MM.1S (cell line): ENCODE data around the gene CNPY1.

ENCODE experiments used
- DNase-seq: peaks from one replicate; pipeline ENCODE4 v3.0.0-alpha.2; 2015
- H2AFZ ChIP-seq: fragments of 300-600 bp; sonication (generic); 2 replicates; pipeline ENCODE4 v1.6.0; 2016; ENCODE audit warnings: antibody characterized with exemption, low read length
- H3F3A ChIP-seq: fragments of 300-600 bp; sonication (generic); 2 replicates; pipeline ENCODE4 v1.6.1; 2016; ENCODE audit warnings: mild to moderate bottlenecking, antibody characterized with exemption, low read length, moderate library complexity, mixed read lengths; ENCODE audit not compliant: insufficient read depth
- H3K27ac ChIP-seq: fragments of 300-600 bp; sonication (generic); 2 replicates; pipeline ENCODE4 v1.5.1; 2016; ENCODE audit warnings: mild to moderate bottlenecking, low read length
- H3K27me3 ChIP-seq: fragments of 300-600 bp; sonication (generic); replicated peaks from 2 replicates; pipeline ENCODE4 v1.6.0; 2016; ENCODE audit warnings: low read length; ENCODE audit not compliant: insufficient read depth
- H3K36me3 ChIP-seq: fragments of 300-600 bp; sonication (generic); replicated peaks from 2 replicates; pipeline ENCODE4 v1.6.1; 2016; ENCODE audit warnings: mild to moderate bottlenecking, low read length, mixed read lengths; ENCODE audit not compliant: insufficient read depth
- H3K4me1 ChIP-seq: fragments of 300-600 bp; sonication (generic); 2 replicates; pipeline ENCODE4 v1.6.1; 2016; ENCODE audit warnings: low read length, mixed read lengths
- H3K4me2 ChIP-seq: fragments of 300-600 bp; sonication (generic); 2 replicates; pipeline ENCODE4 v1.6.0; 2016; ENCODE audit warnings: low read depth, low read length
- H3K4me3 ChIP-seq: fragments of 300-600 bp; sonication (generic); 2 replicates; pipeline ENCODE4 v1.5.1; 2016; ENCODE audit warnings: low read length, mixed read lengths
- H3K79me2 ChIP-seq: fragments of 300-600 bp; sonication (generic); 2 replicates; pipeline ENCODE4 v1.6.1; 2016; ENCODE audit warnings: mixed run types, low read length, mixed read lengths
- H3K9ac ChIP-seq: fragments of 300-600 bp; sonication (generic); 2 replicates; pipeline ENCODE4 v1.6.1; 2016; ENCODE audit warnings: low read length, mixed read lengths
- H3K9me2 ChIP-seq: fragments of 300-600 bp; sonication (generic); replicated peaks from 2 replicates; pipeline ENCODE4 v1.6.1; 2016; ENCODE audit warnings: mild to moderate bottlenecking, low read length, mixed read lengths; ENCODE audit not compliant: insufficient read depth
- H3K9me3 ChIP-seq: fragments of 300-600 bp; sonication (generic); replicated peaks from 2 replicates; pipeline ENCODE4 v1.6.1; 2016; ENCODE audit warnings: mild to moderate bottlenecking, low read length, mixed read lengths; ENCODE audit not compliant: insufficient read depth
- H4K20me1 ChIP-seq: fragments of 300-600 bp; sonication (generic); 2 replicates; pipeline ENCODE4 v1.6.1; 2016; ENCODE audit warnings: mild to moderate bottlenecking, low read length, moderate library complexity, mixed read lengths; ENCODE audit not compliant: insufficient read depth
- EZH2 ChIP-seq: fragments of 300-600 bp; sonication (generic); optimal IDR thresholded peaks from 2 replicates; pipeline ENCODE3; 2017; ENCODE audit warnings: low read depth, mild to moderate bottlenecking, antibody characterized with exemption, low read length, mixed read lengths
- EZH2phosphoT487 ChIP-seq: fragments of 300-600 bp; sonication (generic); IDR thresholded peaks from 2 replicates; pipeline ENCODE4 v1.6.1; 2018; ENCODE audit warnings: antibody characterized with exemption, low read length
- TF ChIP-seq, protein P1 (sequence below): fragments of 300-600 bp; sonication (generic); IDR thresholded peaks from 2 replicates; pipeline ENCODE4 v1.5.1; 2016; ENCODE audit warnings: antibody characterized with exemption, low read length, mixed read lengths

CNPY1 gene

DNA sequence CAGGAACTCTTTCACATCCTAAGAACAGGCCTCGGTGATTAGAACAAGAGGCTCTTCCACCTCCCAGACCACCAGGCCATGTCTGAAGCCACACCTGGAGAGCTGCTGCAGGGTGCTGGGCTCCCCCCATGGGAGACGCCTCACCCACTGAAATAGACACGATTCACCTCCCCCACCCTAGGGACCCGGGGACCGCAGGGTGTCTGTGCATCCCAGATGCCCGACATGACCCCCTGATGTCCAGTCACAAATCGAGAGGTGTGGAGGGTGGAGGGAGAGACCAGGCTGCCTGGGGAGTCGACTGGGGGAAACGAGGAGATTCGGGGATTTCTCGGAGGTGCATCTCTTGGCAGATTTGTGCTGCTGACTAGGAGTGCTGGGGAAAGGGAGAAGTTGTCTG is 31.0 kb downstream of the CNPY1 start:
- H3K9me2 ChIP-seq, result no peaks in the 10 kb centered on the region
- H4K20me1 ChIP-seq, result no peaks in the 10 kb centered on the region
- H3K4me2 ChIP-seq, result no peak overlapping the region
- H2AFZ ChIP-seq, result no peak overlapping the region
- no peaks in the 10 kb centered on the region for H3K9me3 ChIP-seq
- H3K4me1 ChIP-seq, result no peaks in the 10 kb centered on the region
- no peak for DNase-seq
- no peak overlapping the region for H3K9ac ChIP-seq
- no peaks in the 10 kb centered on the region for H3K36me3 ChIP-seq
- H3K27ac ChIP-seq, result no peak overlapping the region
- H3F3A ChIP-seq, result no peaks in the 10 kb centered on the region
- TF ChIP-seq EZH2phosphoT487, result no peak
- TF ChIP-seq, protein P1, sequence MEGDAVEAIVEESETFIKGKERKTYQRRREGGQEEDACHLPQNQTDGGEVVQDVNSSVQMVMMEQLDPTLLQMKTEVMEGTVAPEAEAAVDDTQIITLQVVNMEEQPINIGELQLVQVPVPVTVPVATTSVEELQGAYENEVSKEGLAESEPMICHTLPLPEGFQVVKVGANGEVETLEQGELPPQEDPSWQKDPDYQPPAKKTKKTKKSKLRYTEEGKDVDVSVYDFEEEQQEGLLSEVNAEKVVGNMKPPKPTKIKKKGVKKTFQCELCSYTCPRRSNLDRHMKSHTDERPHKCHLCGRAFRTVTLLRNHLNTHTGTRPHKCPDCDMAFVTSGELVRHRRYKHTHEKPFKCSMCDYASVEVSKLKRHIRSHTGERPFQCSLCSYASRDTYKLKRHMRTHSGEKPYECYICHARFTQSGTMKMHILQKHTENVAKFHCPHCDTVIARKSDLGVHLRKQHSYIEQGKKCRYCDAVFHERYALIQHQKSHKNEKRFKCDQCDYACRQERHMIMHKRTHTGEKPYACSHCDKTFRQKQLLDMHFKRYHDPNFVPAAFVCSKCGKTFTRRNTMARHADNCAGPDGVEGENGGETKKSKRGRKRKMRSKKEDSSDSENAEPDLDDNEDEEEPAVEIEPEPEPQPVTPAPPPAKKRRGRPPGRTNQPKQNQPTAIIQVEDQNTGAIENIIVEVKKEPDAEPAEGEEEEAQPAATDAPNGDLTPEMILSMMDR, result no peak
- no peak for TF ChIP-seq EZH2
- H3K79me2 ChIP-seq, result no peaks in the 10 kb centered on the region
- H3K4me3 ChIP-seq, result no peak overlapping the region
- H3K27me3 ChIP-seq, result peaks cover 94% of the 10 kb centered on the region

DNA sequence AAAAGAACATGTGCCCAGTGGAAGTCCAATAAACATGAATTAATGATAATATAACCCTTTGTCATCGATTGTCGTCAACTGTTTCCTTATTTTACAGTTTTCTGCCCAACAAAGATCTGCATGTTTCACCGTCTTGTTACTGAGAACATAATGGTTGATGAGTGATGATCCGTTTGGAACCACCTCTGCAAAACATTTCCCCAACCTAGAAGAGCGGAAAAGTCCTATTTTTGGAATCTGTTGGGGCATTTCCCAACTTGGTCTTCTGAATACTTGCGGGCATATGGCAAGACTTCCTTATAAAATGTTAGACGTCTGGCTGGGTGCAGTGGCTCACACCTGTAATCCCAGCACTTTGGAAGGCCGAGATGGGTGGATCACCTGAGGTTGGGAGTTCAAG is 32.1 kb downstream of the CNPY1 start:
- no peak for DNase-seq
- Histone ChIP-seq H3K9me2 (no peaks in the 10 kb centered on the region), H3K36me3 (no peaks in the 10 kb centered on the region), H3K79me2 (no peaks in the 10 kb centered on the region), H3K27ac (no peak overlapping the region), H3K27me3 (peaks cover 90% of the 10 kb centered on the region), H2AFZ (no peak overlapping the region), H4K20me1 (no peaks in the 10 kb centered on the region), H3F3A (no peaks in the 10 kb centered on the region), H3K4me2 (no peak overlapping the region), H3K4me3 (no peak overlapping the region), H3K4me1 (no peaks in the 10 kb centered on the region), H3K9ac (no peak overlapping the region), H3K9me3 (no peaks in the 10 kb centered on the region)
- TF ChIP-seq, protein P1, result no peak
- TF ChIP-seq EZH2 (no peak), EZH2phosphoT487 (no peak)

DNA sequence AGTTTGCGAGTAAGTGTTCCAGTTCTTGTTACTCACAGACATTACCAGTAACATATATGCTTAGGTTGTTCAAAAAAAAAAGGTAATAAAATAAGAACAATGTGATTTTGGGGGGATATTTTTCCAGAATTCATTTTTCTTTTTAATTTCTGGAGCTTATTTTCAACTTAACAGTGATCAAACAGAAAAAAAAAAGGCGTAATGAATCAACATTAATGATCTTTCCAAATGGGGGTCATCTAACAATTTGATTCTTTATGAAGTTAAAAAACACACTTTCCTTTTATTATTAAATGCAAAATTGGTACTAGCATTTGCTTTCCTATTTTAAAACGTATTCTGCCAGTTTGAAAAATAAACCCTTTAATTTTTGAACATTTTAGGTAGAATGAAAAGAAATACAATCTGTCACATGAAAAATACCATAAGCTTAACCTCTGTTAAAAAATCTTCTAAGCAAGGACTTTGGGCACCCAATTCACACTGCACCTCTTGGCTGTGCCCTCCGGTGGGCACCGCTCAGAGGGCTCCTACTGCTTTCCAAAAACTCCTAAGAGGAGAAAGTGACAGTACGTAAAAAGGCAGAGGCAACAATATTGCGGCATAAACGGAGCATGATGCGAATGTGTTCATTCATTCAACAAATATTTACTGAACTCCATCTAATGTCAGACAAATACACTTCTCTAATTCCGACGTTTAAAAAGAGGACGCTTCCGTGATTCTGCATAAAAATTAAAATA is 32.6 kb downstream of the CNPY1 start:
- TF ChIP-seq EZH2 (no peak), EZH2phosphoT487 (no peak)
- TF ChIP-seq, protein P1, result no peak
- no peaks in the 10 kb centered on the region for H3F3A ChIP-seq
- no peak for DNase-seq
- no peaks in the 10 kb centered on the region for H4K20me1 ChIP-seq
- H3K27ac ChIP-seq, result no peak overlapping the region
- peaks cover 91% of the 10 kb centered on the region for H3K27me3 ChIP-seq
- no peak overlapping the region for H3K4me2 ChIP-seq
- H3K4me3 ChIP-seq, result no peak overlapping the region
- H3K36me3 ChIP-seq, result no peaks in the 10 kb centered on the region
- H3K79me2 ChIP-seq, result no peaks in the 10 kb centered on the region
- no peaks in the 10 kb centered on the region for H3K4me1 ChIP-seq
- H3K9me3 ChIP-seq, result no peaks in the 10 kb centered on the region
- H2AFZ ChIP-seq, result no peak overlapping the region
- H3K9me2 ChIP-seq, result no peaks in the 10 kb centered on the region
- no peak overlapping the region for H3K9ac ChIP-seq
